GM23338 (cell line): ENCODE results near the gene DAZL. TPM values are rescaled to one million over a fixed set of nuclear protein-coding genes. Genes with fewer than 3 reads are reported as not detected.

Experiments used
- ATAC-seq: fragments of 200-7000 bp; cut with Tn5 transposase; 3 replicates; pipeline ENCODE4 v1.9.1; 2020
- DNase-seq: peaks from one replicate; pipeline ENCODE4 v3.0.0-alpha.2; 2015; ENCODE audit warnings: low spot score
- H2AFZ ChIP-seq: fragments of 200-600 bp; sonication (generic); 2 replicates; pipeline ENCODE4 v1.8.0; 2016; ENCODE audit warnings: antibody characterized with exemption, mild to moderate bottlenecking, moderate library complexity
- H3F3A ChIP-seq: fragments of 200-600 bp; sonication (generic); replicated peaks from 2 replicates; pipeline ENCODE4 v1.8.0; 2017; ENCODE audit warnings: antibody characterized with exemption, mixed run types, low read depth
- H3K27ac ChIP-seq: fragments of 200-600 bp; sonication (generic); 2 replicates; pipeline ENCODE4 v1.6.1; 2016; ENCODE audit warnings: low read depth
- H3K27me3 ChIP-seq: fragments of 200-600 bp; sonication (generic); 2 replicates; pipeline ENCODE4 v1.8.0; 2016; ENCODE audit warnings: mild to moderate bottlenecking, mixed run types, moderate library complexity; ENCODE audit not compliant: insufficient read depth
- H3K36me3 ChIP-seq: fragments of 200-600 bp; sonication (generic); 2 replicates; pipeline ENCODE4 v1.8.0; 2016; ENCODE audit warnings: mild to moderate bottlenecking; ENCODE audit not compliant: insufficient read depth
- H3K4me1 ChIP-seq: fragments of 200-600 bp; sonication (generic); 2 replicates; pipeline ENCODE4 v1.8.0; 2016; ENCODE audit warnings: mild to moderate bottlenecking, moderate library complexity; ENCODE audit not compliant: insufficient read depth
- H3K4me2 ChIP-seq: fragments of 200-600 bp; sonication (generic); 2 replicates; pipeline ENCODE4 v1.7.1; 2017; ENCODE audit warnings: mixed run types
- H3K4me3 ChIP-seq: fragments of 200-600 bp; sonication (generic); 2 replicates; pipeline ENCODE4 v1.6.1; 2016; ENCODE audit warnings: mixed run types
- H3K79me2 ChIP-seq: fragments of 200-600 bp; sonication (generic); replicated peaks from 2 replicates; pipeline ENCODE4 v1.8.0; 2017; ENCODE audit warnings: mild to moderate bottlenecking; ENCODE audit not compliant: insufficient read depth
- H3K9me2 ChIP-seq: fragments of 200-600 bp; sonication (generic); 2 replicates; pipeline ENCODE4 v1.8.0; 2017; ENCODE audit not compliant: insufficient read depth
- H4K20me1 ChIP-seq: fragments of 200-600 bp; sonication (generic); replicated peaks from 2 replicates; pipeline ENCODE4 v1.8.0; 2017; ENCODE audit warnings: mild to moderate bottlenecking; ENCODE audit not compliant: insufficient read depth
- H3K27ac Mint-ChIP-seq: 2 replicates; pipeline ENCODE4 v1.8.0; 2020; ENCODE audit warnings: inconsistent platforms, mild to moderate bottlenecking, moderate library complexity, mixed read lengths
- H3K27me3 Mint-ChIP-seq: 3 replicates; pipeline ENCODE4 v1.8.0; 2022; ENCODE audit warnings: low read depth, mild to moderate bottlenecking, moderate library complexity, mixed read lengths, inconsistent platforms; ENCODE audit not compliant: insufficient read depth, poor library complexity
- H3K36me3 Mint-ChIP-seq: 3 replicates; pipeline ENCODE4 v1.8.0; 2021; ENCODE audit warnings: low read depth, mild to moderate bottlenecking, inconsistent platforms, moderate library complexity, mixed read lengths
- H3K4me1 Mint-ChIP-seq: 3 replicates; pipeline ENCODE4 v1.8.0; 2020; ENCODE audit warnings: mild to moderate bottlenecking, inconsistent platforms, mixed read lengths
- H3K4me3 Mint-ChIP-seq: 3 replicates; pipeline ENCODE4 v1.8.0; 2021; ENCODE audit warnings: moderate library complexity, mild to moderate bottlenecking, inconsistent platforms, mixed read lengths
- H3K9me3 Mint-ChIP-seq: 3 replicates; pipeline ENCODE4 v1.8.0; 2020; ENCODE audit warnings: moderate library complexity, mild to moderate bottlenecking, inconsistent platforms, mixed read lengths
- CREB1 ChIP-seq: fragments of 250-450 bp; sonication (Bioruptor Pico); IDR thresholded peaks from 2 replicates; pipeline ENCODE4 v1.5.0; 2020; ENCODE audit warnings: low read depth, mild to moderate bottlenecking, moderate library complexity
- EZH2 ChIP-seq: fragments of 200-600 bp; sonication (generic); IDR thresholded peaks from one replicate; pipeline ENCODE4 v1.8.0; 2017; ENCODE audit warnings: antibody characterized with exemption, mild to moderate bottlenecking, low read depth; ENCODE audit not compliant: unreplicated experiment
- EZH2phosphoT487 ChIP-seq: fragments of 200-600 bp; sonication (generic); IDR thresholded peaks from one replicate; pipeline ENCODE4 v1.8.1; 2018; ENCODE audit warnings: antibody characterized with exemption; ENCODE audit not compliant: unreplicated experiment
- JUNB ChIP-seq: IDR thresholded peaks from one replicate; pipeline ENCODE4 v1.6.1; 2016; ENCODE audit warnings: antibody characterized with exemption; ENCODE audit not compliant: unreplicated experiment
- POLR2AphosphoS5 ChIP-seq: IDR thresholded peaks from 2 replicates; pipeline ENCODE4 v1.6.1; 2016; ENCODE audit warnings: antibody characterized with exemption, low read depth
- STAT1 ChIP-seq: IDR thresholded peaks from one replicate; pipeline ENCODE4 v1.6.1; 2016; ENCODE audit warnings: antibody characterized with exemption; ENCODE audit not compliant: unreplicated experiment
- ZNF114 ChIP-seq: fragments of 250-450 bp; sonication (Bioruptor Pico); IDR thresholded peaks from 2 replicates; pipeline ENCODE4 v1.5.0; 2020; ENCODE audit warnings: mild to moderate bottlenecking, moderate library complexity
- ZNF331 ChIP-seq: fragments of 250-450 bp; sonication (Bioruptor Pico); IDR thresholded peaks from 2 replicates; pipeline ENCODE4 v1.5.0; 2020; ENCODE audit warnings: low read depth, mild to moderate bottlenecking, moderate library complexity
- long read RNA-seq: library from polyadenylated mRNA; unstranded; transcript quantifications from one replicate; pipeline ENCODE4 v2.0.0, GENCODE V29; 2020; ENCODE audit not compliant: unreplicated experiment
- polyA plus RNA-seq: library from polyadenylated mRNA; unstranded; fragments of >200 nt; fragmentation: Nextera tagmentation; extraction: Ambion mirVana; gene quantifications from 2 replicates; pipeline ENCODE4 v1.2.1, GENCODE V29; 2016
- total RNA-seq: library from RNA; depleted of rRNA; stranded (reverse); fragments of >200 nt; shearing (Covaris generic); gene quantifications from 2 replicates; pipeline ENCODE4 v1.2.3, GENCODE V29; 2014; rRNA removed
- TF ChIP-seq, protein P1 (sequence below): IDR thresholded peaks from one replicate; pipeline ENCODE4 v1.6.1; 2018; ENCODE audit warnings: antibody characterized with exemption; ENCODE audit not compliant: unreplicated experiment
- TF ChIP-seq, protein P2 (sequence below), 2 experiments: fragments of 200-600 bp in 1 of 2; sonication (generic) in 1 of 2; conservative IDR thresholded peaks; 2 replicates each; pipeline versions ENCODE4 v1.5.1 to v1.6.1; 2016 to 2017; ENCODE audit warnings: antibody characterized with exemption in 2 of 2, low read depth in 2 of 2, mild to moderate bottlenecking in 2 of 2, moderate library complexity in 1 of 2

DAZL gene, protein sequence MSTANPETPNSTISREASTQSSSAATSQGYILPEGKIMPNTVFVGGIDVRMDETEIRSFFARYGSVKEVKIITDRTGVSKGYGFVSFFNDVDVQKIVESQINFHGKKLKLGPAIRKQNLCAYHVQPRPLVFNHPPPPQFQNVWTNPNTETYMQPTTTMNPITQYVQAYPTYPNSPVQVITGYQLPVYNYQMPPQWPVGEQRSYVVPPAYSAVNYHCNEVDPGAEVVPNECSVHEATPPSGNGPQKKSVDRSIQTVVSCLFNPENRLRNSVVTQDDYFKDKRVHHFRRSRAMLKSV
- total RNA-seq, result 5.3 and 5.9 TPM in 2 replicates
- polyA plus RNA-seq, result 2.5 and 3.2 TPM in 2 replicates
- long read RNA-seq, result 0 reads

DNA sequence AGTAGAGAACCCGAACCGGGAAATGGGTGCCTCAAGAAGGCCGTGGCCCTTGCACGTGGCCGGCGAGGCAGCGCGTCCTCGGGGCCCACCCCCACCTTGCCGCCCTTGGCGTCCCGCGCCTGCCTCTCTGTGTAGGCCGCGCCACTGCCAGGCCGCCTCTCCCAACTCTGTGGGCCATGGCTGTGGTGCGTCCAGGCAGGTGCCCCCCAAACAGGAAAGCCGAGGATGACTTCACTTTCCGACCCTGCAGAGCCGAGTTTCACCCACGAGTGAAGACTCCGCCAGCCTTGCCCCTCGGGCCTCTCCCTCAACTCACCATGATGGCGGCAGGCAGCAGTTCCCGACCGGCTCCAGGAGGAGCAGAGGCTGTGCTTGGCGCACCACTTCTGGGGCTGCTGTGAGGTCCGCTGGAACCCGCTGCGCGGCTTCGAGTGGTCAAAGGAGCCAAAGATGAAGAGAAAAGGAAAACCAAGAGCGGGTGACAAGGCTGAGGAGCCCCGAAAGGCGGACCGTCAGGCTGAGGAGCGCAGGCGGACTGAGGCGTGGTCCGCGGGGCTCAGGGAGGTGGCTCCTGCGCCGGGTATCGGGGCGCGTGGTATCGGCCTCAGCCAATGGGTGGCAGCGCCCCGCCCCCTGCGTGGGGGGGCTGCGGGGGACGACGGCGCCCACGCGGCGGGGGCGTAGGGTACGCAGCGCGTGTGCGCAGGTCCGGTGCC, at the start of gene DAZL:
TSS of gene DAZL (minus strand) at position 537 of the 716 bp plus-strand sequence. CDS start at position 319, 218 bp downstream.
- Histone ChIP-seq H3K4me3 (no peak within 1 kb of the TSS), H3K27ac (no peak within 1 kb of the TSS), H4K20me1 (no peaks in the 10 kb centered on the region), H3K27me3 (no peaks in the 10 kb centered on the region), H3K4me1 (peaks cover 39% of the 10 kb centered on the region), H3K79me2 (no peaks in the 10 kb centered on the region), H3F3A (peaks cover 3% of the 10 kb centered on the region; the same call in 1 of the 2 replicates), H3K4me2 (no peak within 1 kb of the TSS), H3K9me2 (no peaks in the 10 kb centered on the region), H3K36me3 (no peaks in the 10 kb centered on the region), H2AFZ (no peak within 1 kb of the TSS)
- H3K27ac Mint-ChIP-seq, result no peak within 1 kb of the TSS
- no peak within 1 kb of the TSS for H3K4me3 Mint-ChIP-seq
- peaks cover 10% of the 10 kb centered on the region; the same call in 2 of the 3 replicates for H3K36me3 Mint-ChIP-seq
- TF ChIP-seq JUNB (no peak), ZNF331 (CRISPR knock-in tag) (no peak), EZH2phosphoT487 (no peak)
- H3K9me3 Mint-ChIP-seq, result peaks cover 14% of the 10 kb centered on the region; the same call in 2 of the 3 replicates
- no peak for ATAC-seq
- H3K4me1 Mint-ChIP-seq, result peaks cover 33% of the 10 kb centered on the region
- no peak for DNase-seq
- H3K27me3 Mint-ChIP-seq, result peaks cover 4% of the 10 kb centered on the region

DNA sequence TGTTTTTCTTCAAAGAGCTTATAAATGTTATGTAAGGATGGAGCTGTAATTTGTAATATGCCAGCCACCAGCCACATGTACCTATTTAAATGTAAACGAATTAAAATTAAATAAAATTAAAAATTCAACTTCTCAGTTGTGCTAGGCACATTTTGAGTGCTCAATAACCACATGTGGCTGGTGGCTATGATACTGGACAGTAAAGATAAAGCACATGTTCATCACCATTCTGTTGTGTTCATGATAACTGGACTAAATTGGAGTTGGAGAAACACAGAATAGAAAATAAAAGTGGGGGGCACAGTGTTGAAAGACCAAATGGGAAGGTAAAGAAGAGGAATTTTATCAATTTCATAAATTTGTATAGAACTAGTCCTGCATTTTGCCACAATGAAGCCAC, 49.8 kb upstream of the DAZL start:
- no peaks in the 10 kb centered on the region for H3K79me2 ChIP-seq
- peaks cover 33% of the 10 kb centered on the region for H3K4me1 ChIP-seq
- H3K27me3 Mint-ChIP-seq, result peaks cover 3% of the 10 kb centered on the region
- peaks cover 31% of the 10 kb centered on the region for H3K36me3 Mint-ChIP-seq
- peaks cover 47% of the 10 kb centered on the region for H3K4me1 Mint-ChIP-seq
- no peaks in the 10 kb centered on the region for H4K20me1 ChIP-seq
- no peaks in the 10 kb centered on the region for H3K36me3 ChIP-seq
- H3K27me3 ChIP-seq, result no peaks in the 10 kb centered on the region
- ATAC-seq, result no peak
- no peak overlapping the region for H3K4me3 ChIP-seq
- DNase-seq, result no peak
- H2AFZ ChIP-seq, result no peak overlapping the region
- H3K9me2 ChIP-seq, result peaks cover 16% of the 10 kb centered on the region; the same call in 1 of the 2 replicates
- no peak overlapping the region for H3K27ac ChIP-seq
- H3F3A ChIP-seq, result no peaks in the 10 kb centered on the region
- no peak overlapping the region for H3K27ac Mint-ChIP-seq
- TF ChIP-seq, protein P1, sequence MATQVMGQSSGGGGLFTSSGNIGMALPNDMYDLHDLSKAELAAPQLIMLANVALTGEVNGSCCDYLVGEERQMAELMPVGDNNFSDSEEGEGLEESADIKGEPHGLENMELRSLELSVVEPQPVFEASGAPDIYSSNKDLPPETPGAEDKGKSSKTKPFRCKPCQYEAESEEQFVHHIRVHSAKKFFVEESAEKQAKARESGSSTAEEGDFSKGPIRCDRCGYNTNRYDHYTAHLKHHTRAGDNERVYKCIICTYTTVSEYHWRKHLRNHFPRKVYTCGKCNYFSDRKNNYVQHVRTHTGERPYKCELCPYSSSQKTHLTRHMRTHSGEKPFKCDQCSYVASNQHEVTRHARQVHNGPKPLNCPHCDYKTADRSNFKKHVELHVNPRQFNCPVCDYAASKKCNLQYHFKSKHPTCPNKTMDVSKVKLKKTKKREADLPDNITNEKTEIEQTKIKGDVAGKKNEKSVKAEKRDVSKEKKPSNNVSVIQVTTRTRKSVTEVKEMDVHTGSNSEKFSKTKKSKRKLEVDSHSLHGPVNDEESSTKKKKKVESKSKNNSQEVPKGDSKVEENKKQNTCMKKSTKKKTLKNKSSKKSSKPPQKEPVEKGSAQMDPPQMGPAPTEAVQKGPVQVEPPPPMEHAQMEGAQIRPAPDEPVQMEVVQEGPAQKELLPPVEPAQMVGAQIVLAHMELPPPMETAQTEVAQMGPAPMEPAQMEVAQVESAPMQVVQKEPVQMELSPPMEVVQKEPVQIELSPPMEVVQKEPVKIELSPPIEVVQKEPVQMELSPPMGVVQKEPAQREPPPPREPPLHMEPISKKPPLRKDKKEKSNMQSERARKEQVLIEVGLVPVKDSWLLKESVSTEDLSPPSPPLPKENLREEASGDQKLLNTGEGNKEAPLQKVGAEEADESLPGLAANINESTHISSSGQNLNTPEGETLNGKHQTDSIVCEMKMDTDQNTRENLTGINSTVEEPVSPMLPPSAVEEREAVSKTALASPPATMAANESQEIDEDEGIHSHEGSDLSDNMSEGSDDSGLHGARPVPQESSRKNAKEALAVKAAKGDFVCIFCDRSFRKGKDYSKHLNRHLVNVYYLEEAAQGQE, result no peak
- TF ChIP-seq CREB1 (no peak), STAT1 (no peak), EZH2 (no peak), ZNF331 (CRISPR knock-in tag) (no peak), POLR2AphosphoS5 (no peak), ZNF114 (no peak)
- TF ChIP-seq, protein P2, sequence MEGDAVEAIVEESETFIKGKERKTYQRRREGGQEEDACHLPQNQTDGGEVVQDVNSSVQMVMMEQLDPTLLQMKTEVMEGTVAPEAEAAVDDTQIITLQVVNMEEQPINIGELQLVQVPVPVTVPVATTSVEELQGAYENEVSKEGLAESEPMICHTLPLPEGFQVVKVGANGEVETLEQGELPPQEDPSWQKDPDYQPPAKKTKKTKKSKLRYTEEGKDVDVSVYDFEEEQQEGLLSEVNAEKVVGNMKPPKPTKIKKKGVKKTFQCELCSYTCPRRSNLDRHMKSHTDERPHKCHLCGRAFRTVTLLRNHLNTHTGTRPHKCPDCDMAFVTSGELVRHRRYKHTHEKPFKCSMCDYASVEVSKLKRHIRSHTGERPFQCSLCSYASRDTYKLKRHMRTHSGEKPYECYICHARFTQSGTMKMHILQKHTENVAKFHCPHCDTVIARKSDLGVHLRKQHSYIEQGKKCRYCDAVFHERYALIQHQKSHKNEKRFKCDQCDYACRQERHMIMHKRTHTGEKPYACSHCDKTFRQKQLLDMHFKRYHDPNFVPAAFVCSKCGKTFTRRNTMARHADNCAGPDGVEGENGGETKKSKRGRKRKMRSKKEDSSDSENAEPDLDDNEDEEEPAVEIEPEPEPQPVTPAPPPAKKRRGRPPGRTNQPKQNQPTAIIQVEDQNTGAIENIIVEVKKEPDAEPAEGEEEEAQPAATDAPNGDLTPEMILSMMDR (conservative IDR thresholded peaks at IDR 0.05; ENCODE audit: low read depth in 2 of 2), result no peak
- peaks cover 13% of the 10 kb centered on the region for H3K9me3 Mint-ChIP-seq
- H3K4me2 ChIP-seq, result no peak overlapping the region
- no peak overlapping the region for H3K4me3 Mint-ChIP-seq
